HEK293T (cell line): ENCODE data around the gene HNRNPAB.
"Not testable (repeated sequence)": the region's sequence is repeated elsewhere in the genome, so short reads cannot be mapped to it uniquely, and the experiment has no call there.

ENCODE experiments used
- CTCF ChIA-PET: fragments of 350-600 bp; formaldehyde crosslinking; extraction: SDS; loops from one replicate; lab custom pipeline; 2021; ENCODE audit warnings: antibody characterized with exemption, inconsistent platforms; lab: Yijun Ruan, JAX
- POLR2A ChIA-PET: fragments of 350-600 bp; formaldehyde crosslinking; extraction: SDS; loops from one replicate; lab custom pipeline; 2020; ENCODE audit warnings: antibody characterized with exemption, inconsistent platforms; lab: Yijun Ruan, JAX
- DNase-seq: peaks from one replicate; pipeline ENCODE4 v3.0.0; 2012; ENCODE audit warnings: mixed read lengths; ENCODE audit errors: extremely low spot score
- ARNT ChIP-seq: fragments of 450-650 bp; IDR thresholded peaks from 2 replicates; pipeline ENCODE4 v1.6.1; 2017; ENCODE audit warnings: mild to moderate bottlenecking
- BHLHE40 ChIP-seq: fragments of 450-650 bp; IDR thresholded peaks from 2 replicates; pipeline ENCODE4 v1.6.1; 2016; ENCODE audit warnings: mild to moderate bottlenecking, moderate library complexity, borderline replicate concordance
- CTBP1 ChIP-seq: fragments of 450-650 bp; IDR thresholded peaks from 2 replicates; pipeline ENCODE4 v1.6.1; 2016; ENCODE audit warnings: borderline replicate concordance
- ELF4 ChIP-seq: fragments of 450-650 bp; IDR thresholded peaks from 2 replicates; pipeline ENCODE4 v1.6.1; 2017; ENCODE audit warnings: antibody characterized with exemption
- FOXA1 ChIP-seq: fragments of 450-650 bp; IDR thresholded peaks from 2 replicates; pipeline ENCODE4 v1.6.1; 2016; ENCODE audit warnings: mild to moderate bottlenecking
- FOXK2 ChIP-seq: fragments of 450-650 bp; IDR thresholded peaks from 2 replicates; pipeline ENCODE4 v1.6.1; 2016; ENCODE audit warnings: mild to moderate bottlenecking
- FOXM1 ChIP-seq: fragments of 450-650 bp; IDR thresholded peaks from 2 replicates; pipeline ENCODE4 v1.6.1; 2017; ENCODE audit warnings: mild to moderate bottlenecking, borderline replicate concordance
- HDGF ChIP-seq: fragments of 450-650 bp; IDR thresholded peaks from 2 replicates; pipeline ENCODE4 v1.6.1; 2017; ENCODE audit warnings: antibody characterized with exemption, borderline replicate concordance
- L3MBTL2 ChIP-seq: fragments of 450-650 bp; conservative IDR thresholded peaks from 2 replicates; pipeline ENCODE4 v1.6.1; 2016; ENCODE audit warnings: mild to moderate bottlenecking
- LEF1 ChIP-seq: fragments of 450-650 bp; IDR thresholded peaks from 2 replicates; pipeline ENCODE4 v1.6.1; 2017; ENCODE audit warnings: mild to moderate bottlenecking, borderline replicate concordance
- NFRKB ChIP-seq: fragments of 450-650 bp; IDR thresholded peaks from 2 replicates; pipeline ENCODE4 v1.6.1; 2016; ENCODE audit warnings: mild to moderate bottlenecking, moderate library complexity
- PKNOX1 ChIP-seq: fragments of 450-650 bp; IDR thresholded peaks from 2 replicates; pipeline ENCODE4 v1.6.1; 2016
- SP1 ChIP-seq: fragments of 450-650 bp; IDR thresholded peaks from 2 replicates; pipeline ENCODE4 v1.6.1; 2017
- SUZ12 ChIP-seq: fragments of 450-650 bp; IDR thresholded peaks from 2 replicates; pipeline ENCODE4 v1.6.1; 2016; ENCODE audit warnings: mild to moderate bottlenecking
- TARDBP ChIP-seq: fragments of 450-650 bp; IDR thresholded peaks from 2 replicates; pipeline ENCODE4 v1.6.1; 2016
- ZNF384 ChIP-seq: fragments of 450-650 bp; IDR thresholded peaks from 2 replicates; pipeline ENCODE4 v1.6.1; 2016

The HNRNPAB gene

DNA sequence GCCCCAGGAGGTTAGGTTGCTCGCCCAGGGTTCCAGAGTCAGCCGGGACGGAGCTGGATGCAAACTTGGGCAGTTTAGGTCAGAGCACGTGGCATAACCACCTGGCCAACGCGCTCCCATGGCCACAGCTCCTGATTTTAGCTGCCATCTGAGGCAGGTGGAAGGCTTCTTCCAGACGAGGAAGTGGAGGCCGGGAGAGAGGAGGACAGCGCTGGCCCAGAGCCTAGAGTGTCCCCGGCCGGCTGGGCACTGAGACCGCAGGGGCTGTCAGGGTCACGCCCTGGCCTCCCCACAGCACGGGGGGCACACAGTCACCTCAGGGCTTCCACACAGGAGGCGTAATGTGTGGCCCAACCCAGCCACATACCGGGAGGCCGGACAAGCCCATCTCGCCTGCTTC lies 44.4 kb downstream of the HNRNPAB start:
- TF ChIP-seq L3MBTL2 (no peak), FOXA1 (no peak), HDGF (no peak), SUZ12 (no peak), LEF1 (no peak), CTBP1 (no peak), ARNT (no peak), PKNOX1 (no peak), BHLHE40 (no peak), FOXK2 (no peak), TARDBP (no peak), ELF4 (no peak), NFRKB (no peak), FOXM1 (no peak), SP1 (no peak), ZNF384 (no peak)
- DNase-seq = no peak
- POLR2A ChIA-PET = interaction anchor here (1.0 to 1.7 kb wide), 2 partner anchors 16 to 45 kb away, joined by 5 read pairs; partner anchors contain the start of genes HNRNPAB and PHYKPL
- CTCF ChIA-PET = interaction anchor here (1.0 kb wide), 1 partner anchor 14 kb away, joined by 3 read pairs; no protein-coding TSS in a partner anchor

DNA sequence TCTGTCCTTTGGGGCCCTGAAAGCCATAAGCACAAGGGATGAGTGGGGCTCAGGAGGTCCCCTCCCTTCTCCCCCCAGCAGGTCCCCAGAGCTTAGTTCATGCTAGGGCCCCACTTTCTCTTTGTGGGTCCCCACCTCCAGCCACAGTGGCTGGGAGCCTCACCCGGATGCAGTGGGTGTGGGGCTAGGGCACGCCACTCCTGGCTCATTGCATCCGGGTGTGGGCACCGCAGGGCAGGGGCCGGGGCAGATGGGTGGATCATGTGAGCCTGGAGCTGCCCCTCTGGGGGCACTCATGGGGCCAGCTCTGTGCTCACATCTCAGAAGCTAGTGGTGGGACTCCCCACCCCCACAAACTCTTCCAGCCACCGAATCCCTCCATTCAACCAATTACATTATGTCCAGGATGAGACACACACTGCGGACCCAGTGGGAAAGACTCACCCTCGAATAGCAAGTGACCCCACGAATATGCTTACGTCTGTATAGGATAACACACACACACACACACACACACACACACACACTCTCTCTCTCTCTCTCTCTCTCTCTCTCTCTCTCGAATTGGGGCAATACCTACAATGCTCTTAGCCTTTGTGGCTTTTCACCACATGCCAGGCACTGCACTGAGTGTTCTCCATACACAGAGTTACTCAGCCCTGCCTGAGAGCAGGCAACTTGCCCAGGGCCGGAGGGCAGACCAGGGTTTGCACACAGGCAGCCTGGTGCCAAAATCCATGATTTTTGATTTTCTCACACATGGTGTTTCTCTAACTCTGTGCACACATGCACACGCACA lies 45.1 kb downstream of the HNRNPAB start:
- ChIA-PET POLR2A (interaction anchor here (1.0 to 1.7 kb wide), 2 partner anchors 17 to 45 kb away, joined by 5 read pairs; partner anchors contain the start of genes HNRNPAB and PHYKPL), CTCF (interaction anchor here (1.0 kb wide), 1 partner anchor 15 kb away, joined by 3 read pairs; no protein-coding TSS in a partner anchor)
- TF ChIP-seq PKNOX1 = no peak
- no peak for TF ChIP-seq CTBP1
- no peak for TF ChIP-seq HDGF
- no peak for TF ChIP-seq SUZ12
- TF ChIP-seq ELF4 = no peak
- TF ChIP-seq ARNT = no peak
- TF ChIP-seq ZNF384 = no peak
- TF ChIP-seq TARDBP = no peak
- no peak for TF ChIP-seq SP1
- no peak for TF ChIP-seq NFRKB
- TF ChIP-seq FOXA1 = no peak
- no peak for TF ChIP-seq FOXM1
- no peak for TF ChIP-seq FOXK2
- no peak for TF ChIP-seq L3MBTL2
- no peak for TF ChIP-seq BHLHE40
- no peak for TF ChIP-seq LEF1
- no peak for DNase-seq

DNA sequence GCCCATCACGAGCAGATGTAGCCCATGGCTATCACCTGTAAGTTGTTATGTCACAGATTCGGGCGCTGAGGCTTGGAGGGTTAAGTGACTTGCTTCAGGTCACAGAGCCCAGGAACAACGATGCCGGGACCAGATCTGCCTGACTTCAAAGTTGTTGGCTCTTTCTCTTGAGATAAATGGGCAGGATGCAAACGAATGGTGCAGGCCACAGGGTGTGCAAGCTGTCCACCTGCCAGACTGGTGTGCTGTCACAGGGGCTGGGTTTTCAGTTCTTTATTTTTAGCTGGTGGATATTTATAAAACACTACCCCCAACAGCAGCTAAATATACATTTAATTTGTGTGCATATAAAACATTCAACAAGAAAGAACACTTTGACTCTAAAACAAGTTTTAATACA lies 45.9 kb downstream of the HNRNPAB start:
- TF ChIP-seq FOXK2 (no peak), SP1 (no peak)
- ChIA-PET POLR2A (interaction anchor here (1.7 kb wide), 1 partner anchor 46 kb away, joined by 5 read pairs; the partner anchor contains the start of gene HNRNPAB), CTCF (interaction anchor here (1.3 kb wide), 1 partner anchor 15 kb away, joined by 3 read pairs; no protein-coding TSS in a partner anchor)
- DNase-seq = no peak

GRCh38 chr5:178252258-178252657 lies 47.9 kb downstream of the HNRNPAB start:
- TF ChIP-seq ELF4 (no peak), HDGF (no peak), FOXA1 (no peak), ARNT (no peak), SUZ12 (no peak)
- DNase-seq = no peak
- POLR2A ChIA-PET = interaction anchor here (2.5 kb wide), 1 partner anchor 20 kb away, joined by 7 read pairs; the partner anchor contains the start of gene PHYKPL
- CTCF ChIA-PET = interaction anchor here (0.8 kb wide), 1 partner anchor 20 kb away, joined by 3 read pairs; the partner anchor contains the start of gene PHYKPL

DNA sequence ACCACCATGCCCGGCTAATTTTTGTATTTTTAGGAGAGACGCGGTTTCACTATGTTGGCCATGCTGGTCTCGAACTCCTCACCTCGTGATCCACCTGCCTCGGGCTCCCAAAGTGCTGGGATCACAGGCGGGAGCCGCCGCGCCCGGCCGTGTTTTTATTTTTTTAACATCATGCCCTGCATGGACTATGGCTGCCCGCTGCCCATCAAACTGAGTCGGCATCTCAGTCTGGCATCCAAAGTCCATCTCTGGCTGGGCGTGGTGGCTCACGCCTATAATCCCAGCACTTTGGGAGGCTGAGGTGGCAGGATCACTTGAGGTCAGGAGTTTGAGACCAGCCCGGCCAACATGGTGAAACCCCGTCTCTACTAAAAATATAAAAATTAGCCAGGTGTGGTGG lies 49.3 kb downstream of the HNRNPAB start:
- POLR2A ChIA-PET, DNase-seq, CTCF ChIA-PET: not testable (repeated sequence)

- no peak for TF ChIP-seq ARNT
- ChIA-PET POLR2A (no interaction called here), CTCF (interaction anchor here (0.6 to 1.0 kb wide), 2 partner anchors 20 to 22 kb away, joined by 3 read pairs; no protein-coding TSS in a partner anchor)
- DNase-seq = no peak
These were observed 52.4 kb downstream of the HNRNPAB start for GRCh38 chr5:178256746-178257145.

DNA sequence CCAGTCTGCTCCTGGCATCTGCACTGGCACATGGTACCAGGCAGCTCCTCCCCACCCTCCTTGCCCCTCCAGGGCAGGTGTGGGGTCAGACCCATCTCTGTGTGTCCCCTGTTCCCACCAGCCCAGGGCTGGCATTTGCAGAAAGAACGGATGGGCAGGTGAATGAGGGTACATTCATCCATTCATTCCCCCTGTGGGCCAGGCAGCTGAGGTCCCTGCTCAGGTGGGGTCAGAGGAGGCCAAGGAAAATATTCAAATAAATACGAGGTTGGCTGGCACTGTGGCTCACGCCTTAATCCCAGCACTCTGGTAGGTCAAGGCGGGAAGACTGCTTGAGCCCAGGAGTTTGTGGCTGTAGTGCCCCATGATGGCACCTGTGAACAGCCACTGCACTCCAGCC lies 53.3 kb downstream of the HNRNPAB start:
- no peak for DNase-seq
- POLR2A ChIA-PET = no interaction called here
- TF ChIP-seq NFRKB = no peak
- no peak for TF ChIP-seq CTBP1
- TF ChIP-seq HDGF = no peak
- TF ChIP-seq ZNF384 = no peak
- TF ChIP-seq SUZ12 = no peak
- TF ChIP-seq FOXK2 = no peak
- TF ChIP-seq TARDBP = no peak
- no peak for TF ChIP-seq LEF1
- no peak for TF ChIP-seq FOXM1
- TF ChIP-seq FOXA1 = no peak
- no peak for TF ChIP-seq L3MBTL2
- no peak for TF ChIP-seq PKNOX1
- TF ChIP-seq BHLHE40 = no peak
- TF ChIP-seq SP1 = no peak
- TF ChIP-seq ELF4 = no peak
- no peak for TF ChIP-seq ARNT
- CTCF ChIA-PET = interaction anchor here (0.6 to 1.0 kb wide), 2 partner anchors 23 to 761 kb away, joined by 3 read pairs; no protein-coding TSS in a partner anchor
